ENCODE data around the gene WDR4.
"Not testable (repeated sequence)": the region's sequence is repeated elsewhere in the genome, so short reads cannot be mapped to it uniquely, and the experiment has no call there.

Gene WDR4

DNA sequence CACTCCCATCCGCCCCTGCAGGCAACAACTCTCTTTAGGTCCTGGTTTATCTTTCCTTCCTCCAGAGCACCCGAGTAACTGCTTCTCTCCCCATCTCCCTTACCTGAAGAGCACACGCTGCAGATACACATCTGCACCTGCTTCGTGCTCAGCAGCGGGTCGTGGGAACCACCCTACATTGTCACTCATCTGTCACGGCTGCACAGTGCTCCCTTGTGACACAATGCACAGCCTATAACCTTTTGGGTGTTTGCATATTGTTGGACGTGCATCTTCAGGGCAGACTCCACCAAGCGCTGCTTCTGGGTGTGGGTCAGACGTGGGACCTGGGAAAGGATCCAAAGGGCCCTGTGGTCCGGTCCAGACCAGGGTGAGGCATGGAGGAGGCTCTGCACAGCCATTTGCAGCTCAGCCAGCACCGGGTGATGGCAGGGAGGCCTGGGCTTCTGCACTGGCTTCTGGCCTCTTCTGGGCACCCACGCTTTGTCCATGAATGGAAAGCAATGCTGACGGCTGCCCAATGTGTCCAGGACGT is 42.5 kb downstream of the WDR4 start:
- Histone ChIP-seq H3K4me3 (ENCODE audit: low read depth, low read length) (no peak overlapping the region), H3K27me3 (ENCODE audit: control insufficient read depth, insufficient read depth, low read length) (no peaks in the 10 kb centered on the region), H3K9me3 (ENCODE audit: control insufficient read depth, insufficient read depth, low read length) (no peaks in the 10 kb centered on the region), H3K36me3 (ENCODE audit: control insufficient read depth, insufficient read depth, low read length) (peaks cover 33% of the 10 kb centered on the region), H3K9ac (ENCODE audit: low read depth, low read length) (no peak overlapping the region), H3K4me1 (ENCODE audit: control insufficient read depth, insufficient read depth, low read length) (peaks cover 6% of the 10 kb centered on the region; the same call in 1 of the 2 replicates), H3K27ac (ENCODE audit: low read depth, low read length) (no peak overlapping the region)

- Histone ChIP-seq H3K27me3 (ENCODE audit: control insufficient read depth, insufficient read depth, low read length) (no peaks in the 10 kb centered on the region), H3K4me1 (ENCODE audit: control insufficient read depth, insufficient read depth, low read length) (peaks cover 6% of the 10 kb centered on the region; the same call in 1 of the 2 replicates), H3K4me3 (ENCODE audit: low read depth, low read length) (no peak overlapping the region), H3K27ac (ENCODE audit: low read depth, low read length) (no peak overlapping the region), H3K9me3 (ENCODE audit: control insufficient read depth, insufficient read depth, low read length) (no peaks in the 10 kb centered on the region), H3K36me3 (ENCODE audit: control insufficient read depth, insufficient read depth, low read length) (peaks cover 29% of the 10 kb centered on the region), H3K9ac (ENCODE audit: low read depth, low read length) (no peak overlapping the region)
Measured at GRCh38 chr21:42836402-42836666, 43.0 kb downstream of the WDR4 start.

GRCh38 chr21:42835611-42836401 is 43.5 kb downstream of the WDR4 start:
- Histone ChIP-seq H3K27ac (ENCODE audit: low read depth, low read length) (no peak overlapping the region), H3K9me3 (ENCODE audit: control insufficient read depth, insufficient read depth, low read length) (no peaks in the 10 kb centered on the region), H3K36me3 (ENCODE audit: control insufficient read depth, insufficient read depth, low read length) (peaks cover 24% of the 10 kb centered on the region), H3K9ac (ENCODE audit: low read depth, low read length) (no peak overlapping the region), H3K27me3 (ENCODE audit: control insufficient read depth, insufficient read depth, low read length) (no peaks in the 10 kb centered on the region), H3K4me1 (ENCODE audit: control insufficient read depth, insufficient read depth, low read length) (peaks cover 6% of the 10 kb centered on the region; the same call in 1 of the 2 replicates), H3K4me3 (ENCODE audit: low read depth, low read length) (no peak overlapping the region)

DNA sequence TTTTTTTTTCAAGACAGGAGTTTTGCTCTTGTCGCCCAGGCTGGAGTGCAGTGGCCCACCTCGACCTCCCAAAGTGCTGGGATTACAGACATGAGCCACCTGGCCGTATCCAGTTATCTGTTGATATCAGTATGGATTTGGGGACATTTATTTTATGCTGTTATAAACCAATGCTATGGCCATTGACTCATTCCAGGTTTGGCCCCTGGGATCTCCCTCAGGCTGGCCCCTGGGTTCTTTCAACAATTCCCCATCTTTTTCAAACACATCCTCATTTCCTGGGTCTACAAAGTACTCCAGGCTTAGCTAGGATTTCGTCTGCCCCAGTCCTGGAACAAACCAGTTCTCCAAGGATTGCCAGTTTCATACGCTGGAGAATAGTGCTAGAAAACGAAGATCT is 44.1 kb downstream of the WDR4 start:
- Histone ChIP-seq H3K36me3 (ENCODE audit: control insufficient read depth, insufficient read depth, low read length) (peaks cover 18% of the 10 kb centered on the region), H3K4me3 (ENCODE audit: low read depth, low read length) (no peak overlapping the region), H3K9me3 (ENCODE audit: control insufficient read depth, insufficient read depth, low read length) (no peaks in the 10 kb centered on the region), H3K27me3 (ENCODE audit: control insufficient read depth, insufficient read depth, low read length) (no peaks in the 10 kb centered on the region), H3K27ac (ENCODE audit: low read depth, low read length) (no peak overlapping the region), H3K9ac (ENCODE audit: low read depth, low read length) (no peak overlapping the region), H3K4me1 (ENCODE audit: control insufficient read depth, insufficient read depth, low read length) (peaks cover 6% of the 10 kb centered on the region; the same call in 1 of the 2 replicates)

DNA sequence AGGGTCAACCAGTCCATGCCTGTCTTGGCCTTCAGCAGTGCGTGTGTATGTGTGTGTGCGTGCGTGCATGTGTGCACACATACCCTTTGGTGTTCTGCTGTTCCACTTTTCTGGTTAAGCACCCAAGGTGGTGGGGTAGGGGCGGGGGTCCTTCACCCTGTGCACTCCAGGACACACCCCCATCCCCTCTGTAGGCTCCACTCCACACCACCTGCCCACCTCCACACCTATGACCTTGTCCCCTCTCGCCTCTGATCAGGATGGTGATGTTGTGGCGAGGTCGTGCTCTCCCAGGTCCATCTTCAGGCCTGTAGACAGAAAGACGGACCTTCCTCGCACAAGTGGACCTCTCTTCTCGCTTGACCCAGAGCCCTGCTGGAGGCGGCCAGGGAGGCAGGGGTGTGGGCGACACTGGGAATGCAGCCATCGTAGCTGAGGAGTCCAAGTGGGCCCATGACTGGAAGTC is 44.6 kb downstream of the WDR4 start:
- peaks cover 14% of the 10 kb centered on the region for H3K36me3 ChIP-seq (ENCODE audit: control insufficient read depth, insufficient read depth, low read length)
- H3K4me1 ChIP-seq (ENCODE audit: control insufficient read depth, insufficient read depth, low read length), result peaks cover 6% of the 10 kb centered on the region; the same call in 1 of the 2 replicates
- H3K9ac ChIP-seq (ENCODE audit: low read depth, low read length), result no peak overlapping the region
- no peaks in the 10 kb centered on the region for H3K9me3 ChIP-seq (ENCODE audit: control insufficient read depth, insufficient read depth, low read length)
- no peak overlapping the region for H3K4me3 ChIP-seq (ENCODE audit: low read depth, low read length)
- H3K27me3 ChIP-seq (ENCODE audit: control insufficient read depth, insufficient read depth, low read length), result peaks cover 3% of the 10 kb centered on the region; the same call in 1 of the 2 replicates
- H3K27ac ChIP-seq (ENCODE audit: low read depth, low read length), result no peak overlapping the region

DNA sequence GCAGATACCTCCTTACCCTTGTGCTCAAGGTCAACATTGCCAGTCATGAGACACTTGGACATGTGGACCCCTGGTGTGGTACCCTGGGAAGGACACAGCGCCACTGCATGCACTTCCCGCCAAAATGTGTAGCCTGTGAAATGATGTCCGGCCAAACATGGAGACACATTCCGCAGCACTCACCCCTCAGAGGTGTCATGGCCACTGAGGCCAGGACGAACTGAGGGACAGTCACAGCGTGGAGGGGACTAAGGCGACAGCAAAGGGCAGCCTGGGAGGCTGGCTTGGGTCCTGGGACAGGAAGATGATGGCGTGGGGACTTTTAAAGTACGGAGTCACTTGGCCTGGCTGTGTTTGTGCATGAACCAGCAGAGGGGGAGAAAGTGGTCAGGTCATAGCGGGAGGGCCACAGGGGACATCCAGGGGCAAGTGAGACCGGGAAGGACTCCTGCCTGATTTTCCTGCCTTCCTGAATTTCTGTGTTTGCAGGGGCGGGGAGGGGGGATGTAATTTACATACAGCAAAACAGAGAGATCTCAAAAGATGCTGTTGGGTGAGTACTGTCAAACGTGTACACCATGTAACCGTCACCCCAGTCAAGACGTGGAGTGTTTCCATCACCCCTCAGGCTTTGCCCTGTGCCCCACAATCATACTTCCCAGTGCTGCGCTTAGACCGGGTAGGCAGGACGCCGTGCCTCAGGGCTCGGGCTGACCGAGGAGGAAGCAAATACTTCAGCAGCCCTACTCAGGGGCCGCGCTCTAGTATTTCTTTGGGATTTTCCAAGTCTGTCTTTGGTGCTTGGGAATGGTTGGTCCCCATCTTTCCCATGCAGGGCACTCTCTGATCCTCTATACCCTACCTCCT is 45.2 kb downstream of the WDR4 start:
- H3K27me3 ChIP-seq (ENCODE audit: control insufficient read depth, insufficient read depth, low read length), result peaks cover 8% of the 10 kb centered on the region; the same call in 1 of the 2 replicates
- H3K9me3 ChIP-seq (ENCODE audit: control insufficient read depth, insufficient read depth, low read length), result no peaks in the 10 kb centered on the region
- H3K27ac ChIP-seq (ENCODE audit: low read depth, low read length), result no peak overlapping the region

DNA sequence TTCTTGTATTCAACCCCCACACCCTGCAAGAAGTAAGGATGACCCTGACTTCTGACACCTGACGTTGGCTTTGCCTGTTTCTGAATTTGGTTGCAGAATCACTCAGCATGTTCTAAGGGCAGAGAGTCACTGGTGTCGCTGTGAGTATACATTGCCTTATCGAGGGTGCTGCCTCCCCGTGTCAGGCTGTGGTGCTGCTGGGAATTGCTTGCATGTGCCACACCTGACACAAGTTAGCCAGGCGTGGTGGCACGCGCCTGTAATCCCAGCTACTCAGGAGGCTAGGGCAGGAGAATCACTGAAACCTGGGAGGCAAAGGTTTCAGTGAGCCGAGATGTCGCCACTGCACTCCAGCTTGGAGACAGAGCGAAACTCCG is 45.9 kb downstream of the WDR4 start:
- no peaks in the 10 kb centered on the region for H3K9me3 ChIP-seq (ENCODE audit: control insufficient read depth, insufficient read depth, low read length)
- peaks cover 3% of the 10 kb centered on the region; the same call in 1 of the 2 replicates for H3K36me3 ChIP-seq (ENCODE audit: control insufficient read depth, insufficient read depth, low read length)
- H3K9ac ChIP-seq (ENCODE audit: low read depth, low read length), result no peak overlapping the region
- H3K27ac ChIP-seq (ENCODE audit: low read depth, low read length), result no peak overlapping the region
- H3K4me3 ChIP-seq (ENCODE audit: low read depth, low read length), result no peak overlapping the region
- H3K27me3 ChIP-seq (ENCODE audit: control insufficient read depth, insufficient read depth, low read length), result peaks cover 8% of the 10 kb centered on the region; the same call in 1 of the 2 replicates
- peaks cover 6% of the 10 kb centered on the region; the same call in 1 of the 2 replicates for H3K4me1 ChIP-seq (ENCODE audit: control insufficient read depth, insufficient read depth, low read length)

More for the DNA sequence above, 45.2 kb downstream of the WDR4 start:
- Histone ChIP-seq H3K4me3 (ENCODE audit: low read depth, low read length) (no peak overlapping the region), H3K4me1 (ENCODE audit: control insufficient read depth, insufficient read depth, low read length) (peaks cover 6% of the 10 kb centered on the region; the same call in 1 of the 2 replicates), H3K36me3 (ENCODE audit: control insufficient read depth, insufficient read depth, low read length) (peaks cover 7% of the 10 kb centered on the region), H3K9ac (ENCODE audit: low read depth, low read length) (no peak overlapping the region)

GRCh38 chr21:42832321-42832630 is 47.1 kb downstream of the WDR4 start:
- H3K36me3 ChIP-seq (ENCODE audit: control insufficient read depth, insufficient read depth, low read length); H3K4me1 ChIP-seq (ENCODE audit: control insufficient read depth, insufficient read depth, low read length); H3K9ac ChIP-seq (ENCODE audit: low read depth, low read length); H3K4me3 ChIP-seq (ENCODE audit: low read depth, low read length); H3K9me3 ChIP-seq (ENCODE audit: control insufficient read depth, insufficient read depth, low read length); H3K27ac ChIP-seq (ENCODE audit: low read depth, low read length): not testable (repeated sequence)
- H3K27me3 ChIP-seq (ENCODE audit: control insufficient read depth, insufficient read depth, low read length), result peaks cover 13% of the 10 kb centered on the region; the same call in 1 of the 2 replicates

GRCh38 chr21:42830456-42831455 is 48.6 kb downstream of the WDR4 start:
- H3K4me3 ChIP-seq (ENCODE audit: low read depth, low read length), result no peak overlapping the region
- no peaks in the 10 kb centered on the region for H3K9me3 ChIP-seq (ENCODE audit: control insufficient read depth, insufficient read depth, low read length)
- no peak overlapping the region for H3K9ac ChIP-seq (ENCODE audit: low read depth, low read length)
- peaks cover 6% of the 10 kb centered on the region; the same call in 1 of the 2 replicates for H3K4me1 ChIP-seq (ENCODE audit: control insufficient read depth, insufficient read depth, low read length)
- 0 out of 2 replicates have a peak, but pooled peaks cover 2% of the 10 kb centered on the region for H3K36me3 ChIP-seq (ENCODE audit: control insufficient read depth, insufficient read depth, low read length)
- no peak overlapping the region for H3K27ac ChIP-seq (ENCODE audit: low read depth, low read length)
- peaks cover 13% of the 10 kb centered on the region; the same call in 1 of the 2 replicates for H3K27me3 ChIP-seq (ENCODE audit: control insufficient read depth, insufficient read depth, low read length)

DNA sequence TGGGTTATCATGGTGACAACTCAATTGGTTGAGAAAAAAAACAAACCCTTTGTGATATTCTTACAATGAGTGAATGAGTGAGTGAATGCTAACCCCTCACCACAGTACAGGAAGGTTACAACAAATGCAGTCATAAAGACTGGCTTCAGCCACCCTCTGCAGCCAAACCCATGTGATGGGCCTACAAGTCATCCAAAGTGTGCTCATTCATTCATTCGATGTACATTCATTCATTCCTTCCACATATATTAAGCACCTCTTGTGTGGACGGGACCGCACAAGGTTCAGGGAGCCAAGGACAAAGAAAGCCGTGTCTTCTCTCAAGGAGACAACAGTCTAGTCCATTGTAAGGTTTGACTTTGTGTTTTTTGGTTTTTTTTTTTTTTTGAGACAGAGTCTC is 49.4 kb downstream of the WDR4 start:
- H3K9ac ChIP-seq (ENCODE audit: low read depth, low read length), result no peak overlapping the region
- H3K27ac ChIP-seq (ENCODE audit: low read depth, low read length), result no peak overlapping the region
- peaks cover 13% of the 10 kb centered on the region; the same call in 1 of the 2 replicates for H3K27me3 ChIP-seq (ENCODE audit: control insufficient read depth, insufficient read depth, low read length)

More for the DNA sequence above, 49.4 kb downstream of the WDR4 start:
- no peaks in the 10 kb centered on the region for H3K36me3 ChIP-seq (ENCODE audit: control insufficient read depth, insufficient read depth, low read length)
- no peaks in the 10 kb centered on the region for H3K9me3 ChIP-seq (ENCODE audit: control insufficient read depth, insufficient read depth, low read length)
- H3K4me3 ChIP-seq (ENCODE audit: low read depth, low read length), result no peak overlapping the region
- H3K4me1 ChIP-seq (ENCODE audit: control insufficient read depth, insufficient read depth, low read length), result peaks cover 6% of the 10 kb centered on the region; the same call in 1 of the 2 replicates
